ENCODE data around the gene PA2G4. TPM values are rescaled to one million over a fixed set of nuclear protein-coding genes. Genes with fewer than 3 reads are reported as not detected.
A peak's percentile ranks its signal among the peaks of the same experiment; 100 is the strongest.

PA2G4 gene
- total RNA-seq, 1 donor, result 115 TPM

- H3K36me3 ChIP-seq (ENCODE audit: insufficient read depth, low read length), result peaks cover 70% of the 10 kb centered on the region
These were observed 57.5 kb downstream of the PA2G4 start for GRCh38 chr12:56161690-56162351.

DNA sequence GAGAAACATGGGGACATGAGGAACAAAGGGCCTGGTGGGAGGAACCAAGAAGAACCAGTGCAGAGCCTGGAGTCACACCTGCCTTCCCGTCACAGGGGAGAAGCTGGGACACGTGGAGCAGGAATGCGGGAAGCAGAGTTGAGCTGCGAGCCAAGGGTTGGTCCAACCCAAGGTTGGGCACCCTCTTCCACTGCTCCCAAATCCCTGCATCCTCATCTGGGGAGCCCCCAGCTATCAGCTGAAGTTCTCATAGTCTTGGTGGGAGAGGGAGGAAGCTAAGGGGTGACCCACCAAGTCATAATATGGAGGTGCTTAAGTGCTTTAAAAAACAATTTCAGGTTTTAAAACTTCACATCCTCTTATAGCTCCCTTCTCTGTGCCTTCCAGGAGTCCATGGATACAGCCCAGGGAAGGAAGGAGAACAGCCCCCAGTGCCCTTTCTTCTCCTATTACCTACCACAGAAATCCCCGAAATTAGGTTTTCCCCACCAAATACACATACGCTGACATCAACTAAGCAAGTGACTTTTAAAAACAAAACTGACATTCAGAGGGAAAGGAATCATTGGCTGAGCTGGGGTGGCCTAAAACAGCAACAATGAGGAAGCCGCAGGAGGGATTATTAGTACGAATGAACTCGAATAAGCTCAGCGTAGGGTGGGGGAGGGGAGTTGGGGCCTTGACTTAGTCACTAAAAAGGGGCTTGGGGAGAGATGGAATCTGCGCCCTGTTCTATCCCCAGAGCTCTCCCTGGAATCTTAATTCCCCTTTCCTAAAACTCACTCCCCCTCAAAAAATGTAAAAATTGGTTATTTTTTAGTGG is 58.3 kb downstream of the PA2G4 start:
- no peak overlapping the region for H2AFZ ChIP-seq (ENCODE audit: low read length)
- H3K4me1 ChIP-seq (ENCODE audit: insufficient read depth, low read length), result peaks cover 19% of the 10 kb centered on the region
- no peaks in the 10 kb centered on the region for H3K27me3 ChIP-seq (ENCODE audit: insufficient read depth, low read length)
- peaks cover 40% of the 10 kb centered on the region for H3K79me2 ChIP-seq (ENCODE audit: insufficient read depth, low read length)
- H3K4me3 ChIP-seq (ENCODE audit: insufficient read depth, low read length), result no peak overlapping the region
- H3K9me3 ChIP-seq (ENCODE audit: low read depth, low read length), result no peaks in the 10 kb centered on the region
- no peak overlapping the region for H3K4me2 ChIP-seq (ENCODE audit: insufficient read depth, low read length)
- peaks cover 75% of the 10 kb centered on the region for H3K36me3 ChIP-seq (ENCODE audit: insufficient read depth, low read length)
- peaks cover 44% of the 10 kb centered on the region for H4K20me1 ChIP-seq (ENCODE audit: insufficient read depth, low read length)
- H3K27ac ChIP-seq (ENCODE audit: low read depth, low read length), result no peak overlapping the region
- no peak for DNase-seq (ENCODE audit: insufficient read length, low spot score, missing footprints)
- TF ChIP-seq, protein P1, sequence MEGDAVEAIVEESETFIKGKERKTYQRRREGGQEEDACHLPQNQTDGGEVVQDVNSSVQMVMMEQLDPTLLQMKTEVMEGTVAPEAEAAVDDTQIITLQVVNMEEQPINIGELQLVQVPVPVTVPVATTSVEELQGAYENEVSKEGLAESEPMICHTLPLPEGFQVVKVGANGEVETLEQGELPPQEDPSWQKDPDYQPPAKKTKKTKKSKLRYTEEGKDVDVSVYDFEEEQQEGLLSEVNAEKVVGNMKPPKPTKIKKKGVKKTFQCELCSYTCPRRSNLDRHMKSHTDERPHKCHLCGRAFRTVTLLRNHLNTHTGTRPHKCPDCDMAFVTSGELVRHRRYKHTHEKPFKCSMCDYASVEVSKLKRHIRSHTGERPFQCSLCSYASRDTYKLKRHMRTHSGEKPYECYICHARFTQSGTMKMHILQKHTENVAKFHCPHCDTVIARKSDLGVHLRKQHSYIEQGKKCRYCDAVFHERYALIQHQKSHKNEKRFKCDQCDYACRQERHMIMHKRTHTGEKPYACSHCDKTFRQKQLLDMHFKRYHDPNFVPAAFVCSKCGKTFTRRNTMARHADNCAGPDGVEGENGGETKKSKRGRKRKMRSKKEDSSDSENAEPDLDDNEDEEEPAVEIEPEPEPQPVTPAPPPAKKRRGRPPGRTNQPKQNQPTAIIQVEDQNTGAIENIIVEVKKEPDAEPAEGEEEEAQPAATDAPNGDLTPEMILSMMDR (IDR thresholded peaks at IDR 0.05; ENCODE audit: extremely low read depth, low read depth, low read length), result no peak

More at GRCh38 chr12:56161690-56162351, 57.5 kb downstream of the PA2G4 start:
- no peaks in the 10 kb centered on the region for H3K27me3 ChIP-seq (ENCODE audit: insufficient read depth, low read length)
- H3K27ac ChIP-seq (ENCODE audit: low read depth, low read length), result peak overlapping the region; percentile 87
- TF ChIP-seq, protein P1 (IDR thresholded peaks at IDR 0.05; ENCODE audit: extremely low read depth, low read depth, low read length), result no peak
- H4K20me1 ChIP-seq (ENCODE audit: insufficient read depth, low read length), result peaks cover 44% of the 10 kb centered on the region
- peaks cover 25% of the 10 kb centered on the region for H3K4me1 ChIP-seq (ENCODE audit: insufficient read depth, low read length)
- H3K9me3 ChIP-seq (ENCODE audit: low read depth, low read length), result no peaks in the 10 kb centered on the region
- peaks cover 40% of the 10 kb centered on the region for H3K79me2 ChIP-seq (ENCODE audit: insufficient read depth, low read length)
- H3K4me2 ChIP-seq (ENCODE audit: insufficient read depth, low read length), result peak overlapping the region; percentile 99
- H3K4me3 ChIP-seq (ENCODE audit: insufficient read depth, low read length), result no peak overlapping the region
- DNase-seq (ENCODE audit: insufficient read length, low spot score, missing footprints), result no peak
- H2AFZ ChIP-seq (ENCODE audit: low read length), result no peak overlapping the region

Other genes with a start within 250 kb of the PA2G4 start
- 25.0 and 31.5 TPM in 2 replicates for gene PYM1, start 176.7 kb upstream of the PA2G4 start, total RNA-seq
- gene DGKA, start 173.4 kb upstream of the PA2G4 start, total RNA-seq, result 32.6 and 36.5 TPM in 2 replicates
- 0.59 and 0.72 TPM in 2 replicates for gene PMEL, start 138.5 kb upstream of the PA2G4 start, total RNA-seq
- 13.0 and 13.4 TPM in 2 replicates for gene CDK2, start 137.7 kb upstream of the PA2G4 start, total RNA-seq
- gene RAB5B, start 130.5 kb upstream of the PA2G4 start, total RNA-seq, result 82.9 and 87.5 TPM in 2 replicates
- gene SUOX, start 107.3 kb upstream of the PA2G4 start, total RNA-seq, result 12.3 and 13.0 TPM in 2 replicates
- gene IKZF4, start 83.5 kb upstream of the PA2G4 start, total RNA-seq, result 1.2 and 2.5 TPM in 2 replicates
- gene RPS26, start 62.6 kb upstream of the PA2G4 start, total RNA-seq, result 162 and 459 TPM in 2 replicates
- 1.1 and 2.4 TPM in 2 replicates for gene ERBB3, start 24.4 kb upstream of the PA2G4 start, total RNA-seq
- 1,930 and 2,844 TPM in 2 replicates for gene RPL41, start 12.1 kb downstream of the PA2G4 start, total RNA-seq
- 9.0 and 10.6 TPM in 2 replicates for gene ZC3H10, start 13.7 kb downstream of the PA2G4 start, total RNA-seq
- gene ESYT1, start 23.7 kb downstream of the PA2G4 start, total RNA-seq, result 239 and 304 TPM in 2 replicates
- 49.8 and 53.9 TPM in 2 replicates for gene MYL6B, start 48.0 kb downstream of the PA2G4 start, total RNA-seq
- 848 and 873 TPM in 2 replicates for gene MYL6, start 53.8 kb downstream of the PA2G4 start, total RNA-seq
- gene SMARCC2, start 84.9 kb downstream of the PA2G4 start, total RNA-seq, result 65.9 and 70.4 TPM in 2 replicates
- 155 and 159 TPM in 2 replicates for gene RNF41, start 117.4 kb downstream of the PA2G4 start, total RNA-seq
- 26.8 and 27.4 TPM in 2 replicates for gene NABP2, start 119.8 kb downstream of the PA2G4 start, total RNA-seq
- gene SLC39A5, start 125.5 kb downstream of the PA2G4 start, total RNA-seq, result not detected in 2 replicates
- 17.7 and 18.8 TPM in 2 replicates for gene ANKRD52, start 153.8 kb downstream of the PA2G4 start, total RNA-seq
- gene COQ10A, start 162.4 kb downstream of the PA2G4 start, total RNA-seq, result 10.1 and 14.4 TPM in 2 replicates
- gene CS, start 195.8 kb downstream of the PA2G4 start, total RNA-seq, result 106 and 114 TPM in 2 replicates
- gene CNPY2, start 211.4 kb downstream of the PA2G4 start, total RNA-seq, result 82.5 and 83.7 TPM in 2 replicates
- gene PAN2, start 229.4 kb downstream of the PA2G4 start, total RNA-seq, result 10.5 and 19.2 TPM in 2 replicates
- not detected in 2 replicates for gene IL23A, start 234.3 kb downstream of the PA2G4 start, total RNA-seq

All from osteoblast (primary cell).